ENCODE data around the gene SLC66A2.

GRCh38 chr18:79859314-79859713, 92.1 kb downstream of the SLC66A2 start:
- no peak for TF ChIP-seq CTCF (IDR thresholded peaks at IDR 0.05; ENCODE audit: low read length)
- TF ChIP-seq EZH2phosphoT487 (IDR thresholded peaks at IDR 0.05; ENCODE audit: low read length): no peak

Data from MM.1S (cell line).